Measurements from ENCODE around the gene FIBP.
A peak's percentile ranks its signal among the peaks of the same experiment; 100 is the strongest.

Gene FIBP

DNA sequence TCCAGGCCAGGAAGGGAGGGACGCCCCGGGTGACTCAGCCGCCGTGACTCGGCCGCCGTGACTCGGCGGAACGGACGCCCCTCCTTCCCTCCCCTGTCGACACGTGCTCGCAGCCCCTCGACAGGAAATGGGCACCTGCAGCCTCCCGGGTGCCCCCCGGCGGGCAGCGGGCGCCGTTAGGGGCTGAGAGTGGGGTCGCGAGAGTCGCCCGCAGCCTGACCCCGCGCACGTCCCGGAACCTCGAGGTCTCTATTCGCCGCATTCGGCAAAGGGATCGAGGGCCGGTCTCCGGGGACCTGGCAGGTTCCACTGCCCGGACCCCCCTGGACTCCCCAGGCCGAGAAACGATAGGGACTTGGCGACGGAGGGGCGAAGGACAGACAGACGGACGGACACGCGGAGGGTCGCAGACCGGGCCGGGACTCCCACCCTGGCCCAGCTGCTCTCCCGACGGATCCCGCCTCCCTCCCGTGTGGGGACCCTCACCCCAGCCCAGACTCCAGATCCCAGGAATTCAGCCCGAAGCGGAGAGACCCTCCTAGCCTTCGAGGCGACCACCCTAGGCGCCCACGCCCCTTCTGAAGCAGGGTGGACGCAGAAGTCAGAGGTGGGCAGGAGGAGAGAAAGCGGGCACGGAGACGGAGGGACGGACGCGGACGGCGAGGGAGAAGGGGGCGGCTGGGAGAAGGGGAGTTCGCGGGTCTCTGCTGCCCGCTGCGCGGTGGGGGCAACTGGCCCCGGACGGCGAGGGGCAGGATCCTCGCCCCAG is 11.3 kb upstream of the FIBP start:
- H3K4me3 ChIP-seq (ENCODE audit: low read depth, low read length): peak overlapping the region; percentile 98
- DNase-seq (ENCODE audit: low read depth, low spot score): no peak
- TF ChIP-seq, protein P1, sequence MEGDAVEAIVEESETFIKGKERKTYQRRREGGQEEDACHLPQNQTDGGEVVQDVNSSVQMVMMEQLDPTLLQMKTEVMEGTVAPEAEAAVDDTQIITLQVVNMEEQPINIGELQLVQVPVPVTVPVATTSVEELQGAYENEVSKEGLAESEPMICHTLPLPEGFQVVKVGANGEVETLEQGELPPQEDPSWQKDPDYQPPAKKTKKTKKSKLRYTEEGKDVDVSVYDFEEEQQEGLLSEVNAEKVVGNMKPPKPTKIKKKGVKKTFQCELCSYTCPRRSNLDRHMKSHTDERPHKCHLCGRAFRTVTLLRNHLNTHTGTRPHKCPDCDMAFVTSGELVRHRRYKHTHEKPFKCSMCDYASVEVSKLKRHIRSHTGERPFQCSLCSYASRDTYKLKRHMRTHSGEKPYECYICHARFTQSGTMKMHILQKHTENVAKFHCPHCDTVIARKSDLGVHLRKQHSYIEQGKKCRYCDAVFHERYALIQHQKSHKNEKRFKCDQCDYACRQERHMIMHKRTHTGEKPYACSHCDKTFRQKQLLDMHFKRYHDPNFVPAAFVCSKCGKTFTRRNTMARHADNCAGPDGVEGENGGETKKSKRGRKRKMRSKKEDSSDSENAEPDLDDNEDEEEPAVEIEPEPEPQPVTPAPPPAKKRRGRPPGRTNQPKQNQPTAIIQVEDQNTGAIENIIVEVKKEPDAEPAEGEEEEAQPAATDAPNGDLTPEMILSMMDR (IDR thresholded peaks at IDR 0.05; ENCODE audit: insufficient read depth, low read length, missing control alignments): no peak
- ChIA-PET POLR2A (interaction anchor here (0.8 to 7.7 kb wide), 8 partner anchors 9 to 76 kb away, joined by 3 to 136 read pairs (median 6); partner anchors contain the start of genes CCDC85B and FIBP), CTCF (interaction anchor here (1.1 to 33.3 kb wide), 4 partner anchors 9 to 188 kb away, joined by 3 to 1090 read pairs (median 200); partner anchors contain the start of genes CCDC85B, CTSW, FIBP and KAT5)

DNA sequence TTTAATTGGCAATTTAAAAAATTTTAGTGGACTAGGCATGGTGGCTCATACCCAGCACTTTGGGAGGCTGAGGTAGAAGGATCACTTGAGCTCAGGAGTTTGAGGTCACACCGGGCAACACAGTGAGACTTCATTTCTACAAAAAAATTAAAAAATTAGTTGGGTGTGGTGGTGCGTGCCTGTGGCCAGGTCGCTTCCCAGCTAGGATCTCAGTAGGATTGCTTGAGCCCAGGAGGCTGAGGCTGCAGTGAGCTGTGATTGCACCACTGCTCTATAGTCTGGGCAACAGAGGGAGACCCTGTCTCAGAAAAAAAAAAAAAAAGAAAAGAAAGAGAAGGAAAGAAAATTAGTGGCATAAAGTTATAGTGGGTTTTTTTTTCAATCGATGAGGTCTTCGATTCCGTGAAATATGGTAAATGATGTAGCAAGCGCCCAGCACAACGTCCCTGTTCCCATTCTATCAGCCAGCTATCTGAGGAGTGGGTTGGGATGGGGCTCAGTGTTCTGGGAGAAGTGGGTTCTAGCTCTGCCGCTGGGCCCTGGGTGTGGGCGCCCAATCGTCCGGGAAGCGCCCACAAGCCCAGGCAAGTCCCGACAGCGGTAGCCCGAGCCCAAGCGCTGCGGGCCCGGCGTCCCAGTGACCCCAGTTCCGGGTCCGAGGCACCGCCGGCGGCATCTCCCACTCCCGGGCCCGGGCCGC is 10.5 kb upstream of the FIBP start:
- ChIA-PET CTCF (interaction anchor here (1.1 to 33.3 kb wide), 6 partner anchors 8 to 187 kb away, joined by 3 to 1090 read pairs (median 6); partner anchors contain the start of genes CCDC85B, CTSW, FIBP and KAT5), POLR2A (interaction anchor here (0.7 to 7.7 kb wide), 9 partner anchors 8 to 122 kb away, joined by 3 to 136 read pairs (median 4); partner anchors contain the start of genes CCDC85B and FIBP)
- TF ChIP-seq, protein P1 (IDR thresholded peaks at IDR 0.05; ENCODE audit: insufficient read depth, low read length, missing control alignments): no peak
- DNase-seq (ENCODE audit: low read depth, low spot score): no peak
- H3K4me3 ChIP-seq (ENCODE audit: low read depth, low read length): peak overlapping the region; percentile 98

DNA sequence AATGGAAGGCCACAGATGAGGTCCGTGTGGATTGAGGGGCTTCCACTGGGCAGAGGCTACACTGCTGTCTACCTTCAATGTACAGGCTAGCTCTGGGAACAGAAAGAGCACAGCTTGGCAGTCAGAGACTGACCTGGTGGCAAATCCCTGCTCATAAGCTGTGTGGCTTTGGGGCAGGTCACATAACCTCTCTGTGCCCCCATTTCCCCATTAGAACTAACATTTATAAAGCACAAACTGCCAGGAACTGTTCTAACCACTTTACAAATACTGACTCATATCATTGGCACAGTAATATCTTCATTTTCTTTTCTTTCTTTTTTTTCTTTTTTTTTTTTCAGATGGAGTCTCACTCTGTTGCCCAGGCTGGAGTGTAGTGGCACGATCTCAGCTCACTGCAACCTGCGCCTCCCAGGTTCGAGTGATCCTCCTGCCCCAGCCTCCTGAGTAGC is 8.8 kb upstream of the FIBP start:
- peak overlapping the region; percentile 23 for H3K4me3 ChIP-seq (ENCODE audit: low read depth, low read length)
- CTCF ChIA-PET: interaction anchor here (1.2 to 33.3 kb wide), 7 partner anchors 7 to 82 kb away, joined by 3 to 1090 read pairs (median 7); partner anchors contain the start of genes CCDC85B, FIBP, FOSL1 and SART1
- TF ChIP-seq, protein P1 (IDR thresholded peaks at IDR 0.05; ENCODE audit: insufficient read depth, low read length, missing control alignments): no peak
- DNase-seq (ENCODE audit: low read depth, low spot score): no peak
- POLR2A ChIA-PET: interaction anchor here (0.9 to 7.7 kb wide), 3 partner anchors 7 to 17 kb away, joined by 3 to 136 read pairs (median 37); partner anchors contain the start of genes CCDC85B and FIBP

DNA sequence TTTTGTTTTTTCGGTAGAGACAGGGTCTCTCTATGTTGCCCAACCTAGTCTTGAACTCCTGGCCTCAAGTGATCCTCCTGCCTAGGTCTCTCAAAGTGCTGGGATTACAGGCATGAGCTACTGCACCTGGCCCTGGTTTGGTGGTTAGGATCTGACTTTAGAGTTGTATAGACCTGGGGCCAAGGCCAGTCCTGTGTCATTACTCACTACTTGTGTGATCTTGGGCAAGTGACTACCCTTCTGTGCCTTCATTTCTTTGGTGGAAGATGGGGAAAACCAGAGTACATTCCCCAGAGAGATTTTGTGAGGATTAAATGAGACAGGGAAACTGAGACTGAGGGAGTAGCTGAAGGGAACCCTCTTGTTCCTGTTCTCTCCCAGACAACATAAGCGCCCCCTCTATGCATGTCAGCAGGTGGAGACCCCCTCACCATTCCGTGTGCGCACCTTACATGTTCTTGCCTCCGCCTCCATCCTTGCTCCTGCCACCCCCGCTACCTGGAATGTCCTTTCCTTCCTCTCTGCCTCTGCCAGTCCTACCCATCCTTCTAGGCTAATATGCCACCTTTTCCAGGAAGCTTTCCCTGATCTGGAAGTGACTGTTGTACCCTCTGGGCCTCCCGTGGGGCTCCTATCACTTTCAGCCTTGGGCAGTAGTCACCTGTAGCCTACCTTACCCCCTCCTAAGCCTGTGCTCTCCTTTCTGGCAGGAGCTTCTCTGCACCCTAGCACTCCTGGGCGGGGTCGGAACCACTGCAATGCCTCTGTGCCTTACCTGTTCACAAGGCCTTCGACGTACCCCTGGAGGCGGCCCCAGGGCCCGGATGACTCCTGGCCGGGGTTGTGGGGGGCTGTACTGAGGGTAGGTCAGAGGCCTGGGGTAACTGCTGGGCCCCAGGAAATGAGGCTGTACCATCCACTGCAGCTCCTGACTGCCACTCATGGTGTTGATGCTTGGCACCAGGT is 8.0 kb upstream of the FIBP start:
- no peak for DNase-seq (ENCODE audit: low read depth, low spot score)
- TF ChIP-seq, protein P1 (IDR thresholded peaks at IDR 0.05; ENCODE audit: insufficient read depth, low read length, missing control alignments): no peak
- peak overlapping the region; percentile 23 for H3K4me3 ChIP-seq (ENCODE audit: low read depth, low read length)
- ChIA-PET CTCF (interaction anchor here (0.9 to 33.3 kb wide), 7 partner anchors 6 to 83 kb away, joined by 3 to 1090 read pairs (median 4); partner anchors contain the start of genes CCDC85B, FIBP, FOSL1 and SART1), POLR2A (interaction anchor here (0.9 to 7.7 kb wide), 3 partner anchors 6 to 18 kb away, joined by 3 to 136 read pairs (median 37); partner anchors contain the start of genes CCDC85B and FIBP)

DNA sequence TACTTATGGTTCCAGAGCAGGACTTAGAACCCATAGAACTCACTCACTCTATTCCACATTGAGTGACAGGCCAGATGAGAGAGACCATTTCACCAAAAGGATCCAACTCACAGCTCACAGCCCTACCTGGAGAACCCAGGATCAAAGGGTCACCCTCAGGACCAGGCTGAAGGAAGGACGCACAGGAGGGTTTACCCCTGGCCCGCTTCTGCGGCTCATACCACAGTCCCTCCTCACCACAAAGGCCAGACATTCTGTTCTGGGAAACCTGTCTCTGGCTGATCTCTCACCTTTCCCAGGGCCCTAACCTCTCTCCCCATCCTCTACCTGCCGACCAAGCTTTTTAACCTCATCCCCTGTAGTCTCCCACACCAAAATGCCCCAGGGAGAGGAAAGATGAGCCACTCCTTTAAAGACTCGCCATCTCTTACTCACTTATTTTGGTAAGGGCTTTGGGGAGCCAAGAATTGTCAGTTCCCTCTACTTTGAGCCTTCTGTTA is 7.3 kb upstream of the FIBP start:
- DNase-seq (ENCODE audit: low read depth, low spot score): no peak
- TF ChIP-seq, protein P1 (IDR thresholded peaks at IDR 0.05; ENCODE audit: insufficient read depth, low read length, missing control alignments): no peak
- ChIA-PET CTCF (interaction anchor here (0.9 to 33.3 kb wide), 7 partner anchors 5 to 150 kb away, joined by 3 to 1090 read pairs (median 5); partner anchors contain the start of genes CCDC85B, FIBP, FOSL1 and SART1), POLR2A (interaction anchor here (0.7 to 3.9 kb wide), 2 partner anchors 16 to 19 kb away, joined by 3 to 37 read pairs; no protein-coding TSS in a partner anchor)
- no peak overlapping the region for H3K4me3 ChIP-seq (ENCODE audit: low read depth, low read length)

Data from AG04449 (cell line).